Lung (tissue), 12 donors: ENCODE data around the gene SYNPR. TPM values are rescaled to one million over a fixed set of nuclear protein-coding genes. Genes with fewer than 3 reads are reported as not detected.

Source experiments
- ATAC-seq: fragments of 200-7000 bp; cut with Tn5 transposase; one replicate; pipeline ENCODE4 v1.9.1; 2020; ENCODE audit warnings: moderate number of reproducible peaks; ENCODE audit not compliant: insufficient read depth, low FRiP score
- DNase-seq, 3 donors: peaks; one replicate each; pipeline ENCODE4 v3.0.0-alpha.2; 2013 to 2017
- H3K27ac ChIP-seq, 2 donors: one replicate each; pipeline ENCODE4 v1.5.1; 2013; ENCODE audit warnings: mild to moderate bottlenecking in 2 of 2, moderate library complexity in 2 of 2, control low read depth in 1 of 2, inconsistent platforms in 1 of 2, low read depth in 1 of 2, low read length in 1 of 2
- H3K27me3 ChIP-seq, 3 donors: one replicate each; pipeline ENCODE4 v1.5.1; 2013; ENCODE audit warnings: low read length in 2 of 3; ENCODE audit not compliant: control insufficient read depth in 3 of 3, insufficient read depth in 3 of 3
- H3K36me3 ChIP-seq, 4 donors: one replicate each; pipeline ENCODE4 v1.5.1; 2013; ENCODE audit warnings: low read length in 4 of 4, mild to moderate bottlenecking in 1 of 4, moderate library complexity in 1 of 4; ENCODE audit not compliant: control insufficient read depth in 4 of 4, insufficient read depth in 4 of 4
- H3K4me1 ChIP-seq, 5 donors: one replicate each; pipeline ENCODE4 v1.5.1; 2013; ENCODE audit warnings: low read length in 5 of 5, mild to moderate bottlenecking in 2 of 5, moderate library complexity in 1 of 5; ENCODE audit not compliant: control insufficient read depth in 5 of 5, insufficient read depth in 5 of 5
- H3K4me3 ChIP-seq: one replicate; pipeline ENCODE4 v1.5.1; 2013; ENCODE audit warnings: mild to moderate bottlenecking, control low read depth, moderate library complexity
- H3K9ac ChIP-seq, 2 donors: one replicate each; pipeline ENCODE4 v1.5.1; 2013; ENCODE audit warnings: low read length in 2 of 2, control low read depth in 1 of 2; ENCODE audit not compliant: insufficient read depth in 1 of 2
- H3K9me3 ChIP-seq, 4 donors: one replicate each; pipeline ENCODE4 v1.5.1; 2013; ENCODE audit warnings: low read length in 3 of 4, mild to moderate bottlenecking in 1 of 4, moderate library complexity in 1 of 4; ENCODE audit not compliant: control insufficient read depth in 4 of 4, insufficient read depth in 3 of 4
- CTCF ChIP-seq: IDR thresholded peaks from 2 replicates; pipeline ENCODE4 v1.5.1; 2012; ENCODE audit warnings: mild to moderate bottlenecking; ENCODE audit errors: control extremely low read depth, extremely low read depth
- WGBS, 2 donors: extraction: QIAGEN DNeasy Blood & Tissue Kit; methylation state at CpG; one replicate each; pipeline ENCODE4 v1.1.7; 2013; 5-methylcytosine and 5-hydroxymethylcytosine counted together
- polyA plus RNA-seq, 2 donors: library from polyadenylated mRNA; stranded (reverse); fragments of 200-250 nt; gene quantifications; one replicate each; pipeline ENCODE4 v1.2.1, GENCODE V29; 2013
- total RNA-seq, 2 donors: library from RNA; depleted of rRNA in 1 of 2; stranded (reverse); fragments of >200 nt in 1 of 2; gene quantifications; one replicate each; pipeline ENCODE4 v1.2.1, GENCODE V29; 2014 to 2021
- donor health status: control.
- donor health status: control.
- donor health status: Bipolar disorder and iron deficiency.
- donor health status: healthy.
- donor health status: DM: yes; HTN: yes; CAD: no.

Gene SYNPR
- total and polyA plus RNA-seq, 4 donors = 0.43 TPM; not detected in 3

GRCh38 chr3:63559884-63560283, 281.8 kb downstream of the SYNPR start:
- no peaks in the 10 kb centered on the region for H3K4me1 ChIP-seq
- H3K9ac ChIP-seq = no peak overlapping the region
- DNase-seq = no peak
- H3K27me3 ChIP-seq = no peaks in the 10 kb centered on the region
- no peak overlapping the region for H3K4me3 ChIP-seq
- peaks cover 0 to 2% (median 0%) of the 10 kb centered on the region in 4 donors for H3K9me3 ChIP-seq
- 40 to 52% methylated on average over 2 of the region's 2 CpGs for WGBS, 2 donors
- H3K27ac ChIP-seq = no peak overlapping the region
- no peak for TF ChIP-seq CTCF
- no peaks in the 10 kb centered on the region for H3K36me3 ChIP-seq
- ATAC-seq = no peak

- 23 to 33% methylated on average over 1 of the region's 1 CpG for WGBS, 2 donors
- Histone ChIP-seq H3K9me3 (no peaks in the 10 kb centered on the region), H3K36me3 (no peaks in the 10 kb centered on the region), H3K4me3 (no peak overlapping the region), H3K27me3 (no peaks in the 10 kb centered on the region), H3K4me1 (no peaks in the 10 kb centered on the region), H3K27ac (no peak overlapping the region), H3K9ac (no peak overlapping the region)
- no peak for DNase-seq
- ATAC-seq = no peak
- TF ChIP-seq CTCF = no peak
These were observed 283.8 kb downstream of the SYNPR start for GRCh38 chr3:63561879-63562278.

- 51 to 52% methylated on average over 4 of the region's 4 CpGs for WGBS, 2 donors
- no peaks in the 10 kb centered on the region for H3K36me3 ChIP-seq
- no peak for TF ChIP-seq CTCF
- no peak for DNase-seq
- no peaks in the 10 kb centered on the region for H3K4me1 ChIP-seq
- ATAC-seq = no peak
- no peak overlapping the region for H3K4me3 ChIP-seq
- no peaks in the 10 kb centered on the region for H3K27me3 ChIP-seq
- no peaks in the 10 kb centered on the region for H3K9me3 ChIP-seq
- H3K27ac ChIP-seq = no peak overlapping the region
- no peak overlapping the region for H3K9ac ChIP-seq
These were observed 284.2 kb downstream of the SYNPR start for GRCh38 chr3:63562323-63562722.

- TF ChIP-seq CTCF = no peak
- Histone ChIP-seq H3K27ac (no peak overlapping the region), H3K9me3 (no peaks in the 10 kb centered on the region), H3K36me3 (no peaks in the 10 kb centered on the region), H3K4me3 (no peak overlapping the region), H3K4me1 (no peaks in the 10 kb centered on the region), H3K9ac (no peak overlapping the region), H3K27me3 (no peaks in the 10 kb centered on the region)
- ATAC-seq (no peak), DNase-seq (no peak)
These were observed 285.5 kb downstream of the SYNPR start for GRCh38 chr3:63563572-63563971.
